ENCODE data around the gene FERMT2.

GRCh38 chr14:52829527-52830185 lies 121.2 kb downstream of the FERMT2 start:
- TF ChIP-seq CTCF (IDR thresholded peaks at IDR 0.05) (no peak), POLR2A (IDR thresholded peaks at IDR 0.05) (no peak)
